ENCODE measurements around the gene CUL9.

GRCh38 chr6:43185391-43185985 is 3.5 kb downstream of the CUL9 start:
- TF ChIP-seq CTCF (IDR thresholded peaks at IDR 0.05; ENCODE audit: insufficient read depth, low read depth, low read length) (no peak), EZH2 (IDR thresholded peaks at IDR 0.05; ENCODE audit: insufficient read depth, low read length) (no peak)

Data from astrocyte (in vitro differentiated cells and primary cell).